Lung (tissue), 12 donors: Measurements from ENCODE around the gene ANKRD40. TPM values are rescaled to one million over a fixed set of nuclear protein-coding genes. Genes with fewer than 3 reads are reported as not detected.

Experiments
- ATAC-seq: fragments of 200-7000 bp; cut with Tn5 transposase; one replicate; pipeline ENCODE4 v1.9.1; 2020; ENCODE audit warnings: moderate number of reproducible peaks; ENCODE audit not compliant: insufficient read depth, low FRiP score
- DNase-seq, 3 donors: peaks; one replicate each; pipeline ENCODE4 v3.0.0-alpha.2; 2013 to 2017
- H3K27ac ChIP-seq, 2 donors: one replicate each; pipeline ENCODE4 v1.5.1; 2013; ENCODE audit warnings: mild to moderate bottlenecking in 2 of 2, moderate library complexity in 2 of 2, control low read depth in 1 of 2, inconsistent platforms in 1 of 2, low read depth in 1 of 2, low read length in 1 of 2
- H3K27me3 ChIP-seq, 3 donors: one replicate each; pipeline ENCODE4 v1.5.1; 2013; ENCODE audit warnings: low read length in 2 of 3; ENCODE audit not compliant: control insufficient read depth in 3 of 3, insufficient read depth in 3 of 3
- H3K36me3 ChIP-seq, 4 donors: one replicate each; pipeline ENCODE4 v1.5.1; 2013; ENCODE audit warnings: low read length in 4 of 4, mild to moderate bottlenecking in 1 of 4, moderate library complexity in 1 of 4; ENCODE audit not compliant: control insufficient read depth in 4 of 4, insufficient read depth in 4 of 4
- H3K4me1 ChIP-seq, 5 donors: one replicate each; pipeline ENCODE4 v1.5.1; 2013; ENCODE audit warnings: low read length in 5 of 5, mild to moderate bottlenecking in 2 of 5, moderate library complexity in 1 of 5; ENCODE audit not compliant: control insufficient read depth in 5 of 5, insufficient read depth in 5 of 5
- H3K4me3 ChIP-seq: one replicate; pipeline ENCODE4 v1.5.1; 2013; ENCODE audit warnings: mild to moderate bottlenecking, control low read depth, moderate library complexity
- H3K9ac ChIP-seq, 2 donors: one replicate each; pipeline ENCODE4 v1.5.1; 2013; ENCODE audit warnings: low read length in 2 of 2, control low read depth in 1 of 2; ENCODE audit not compliant: insufficient read depth in 1 of 2
- H3K9me3 ChIP-seq, 4 donors: one replicate each; pipeline ENCODE4 v1.5.1; 2013; ENCODE audit warnings: low read length in 3 of 4, mild to moderate bottlenecking in 1 of 4, moderate library complexity in 1 of 4; ENCODE audit not compliant: control insufficient read depth in 4 of 4, insufficient read depth in 3 of 4
- WGBS, 2 donors: extraction: QIAGEN DNeasy Blood & Tissue Kit; methylation state at CpG; one replicate each; pipeline ENCODE4 v1.1.7; 2013; 5-methylcytosine and 5-hydroxymethylcytosine counted together
- polyA plus RNA-seq, 2 donors: library from polyadenylated mRNA; stranded (reverse); fragments of 200-250 nt; gene quantifications; one replicate each; pipeline ENCODE4 v1.2.1, GENCODE V29; 2013
- total RNA-seq, 2 donors: library from RNA; depleted of rRNA in 1 of 2; stranded (reverse); fragments of >200 nt in 1 of 2; gene quantifications; one replicate each; pipeline ENCODE4 v1.2.1, GENCODE V29; 2014 to 2021
- TF ChIP-seq, protein P1 (sequence below): IDR thresholded peaks from 2 replicates; pipeline ENCODE4 v1.5.1; 2012; ENCODE audit warnings: mild to moderate bottlenecking; ENCODE audit errors: control extremely low read depth, extremely low read depth
- donor health status: control.
- donor health status: control.
- donor health status: Bipolar disorder and iron deficiency.
- donor health status: healthy.
- donor health status: DM: yes; HTN: yes; CAD: no.

Gene ANKRD40
- total and polyA plus RNA-seq, 4 donors: 14.6 to 38.9 (median 25.1) TPM

- TF ChIP-seq, protein P1, sequence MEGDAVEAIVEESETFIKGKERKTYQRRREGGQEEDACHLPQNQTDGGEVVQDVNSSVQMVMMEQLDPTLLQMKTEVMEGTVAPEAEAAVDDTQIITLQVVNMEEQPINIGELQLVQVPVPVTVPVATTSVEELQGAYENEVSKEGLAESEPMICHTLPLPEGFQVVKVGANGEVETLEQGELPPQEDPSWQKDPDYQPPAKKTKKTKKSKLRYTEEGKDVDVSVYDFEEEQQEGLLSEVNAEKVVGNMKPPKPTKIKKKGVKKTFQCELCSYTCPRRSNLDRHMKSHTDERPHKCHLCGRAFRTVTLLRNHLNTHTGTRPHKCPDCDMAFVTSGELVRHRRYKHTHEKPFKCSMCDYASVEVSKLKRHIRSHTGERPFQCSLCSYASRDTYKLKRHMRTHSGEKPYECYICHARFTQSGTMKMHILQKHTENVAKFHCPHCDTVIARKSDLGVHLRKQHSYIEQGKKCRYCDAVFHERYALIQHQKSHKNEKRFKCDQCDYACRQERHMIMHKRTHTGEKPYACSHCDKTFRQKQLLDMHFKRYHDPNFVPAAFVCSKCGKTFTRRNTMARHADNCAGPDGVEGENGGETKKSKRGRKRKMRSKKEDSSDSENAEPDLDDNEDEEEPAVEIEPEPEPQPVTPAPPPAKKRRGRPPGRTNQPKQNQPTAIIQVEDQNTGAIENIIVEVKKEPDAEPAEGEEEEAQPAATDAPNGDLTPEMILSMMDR: no peak
- no peak overlapping the region for H3K27ac ChIP-seq
- H3K27me3 ChIP-seq: no peaks in the 10 kb centered on the region
- no peaks in the 10 kb centered on the region for H3K9me3 ChIP-seq
- no peak for ATAC-seq
- H3K4me1 ChIP-seq: peaks cover 0 to under 1% (median 0%) of the 10 kb centered on the region in 5 donors
- no peak overlapping the region for H3K4me3 ChIP-seq
- no peak for DNase-seq
- 83 to 92% methylated on average over 12 of the region's 12 CpGs for WGBS, 2 donors
- no peak overlapping the region for H3K9ac ChIP-seq
- peaks cover 27 to 79% (median 63%) of the 10 kb centered on the region in 4 donors for H3K36me3 ChIP-seq
These were observed 37.9 kb upstream of the ANKRD40 start for GRCh38 chr17:50745631-50746030.

- no peak for ATAC-seq
These were observed 31.4 kb upstream of the ANKRD40 start for GRCh38 chr17:50739098-50739497.

DNA sequence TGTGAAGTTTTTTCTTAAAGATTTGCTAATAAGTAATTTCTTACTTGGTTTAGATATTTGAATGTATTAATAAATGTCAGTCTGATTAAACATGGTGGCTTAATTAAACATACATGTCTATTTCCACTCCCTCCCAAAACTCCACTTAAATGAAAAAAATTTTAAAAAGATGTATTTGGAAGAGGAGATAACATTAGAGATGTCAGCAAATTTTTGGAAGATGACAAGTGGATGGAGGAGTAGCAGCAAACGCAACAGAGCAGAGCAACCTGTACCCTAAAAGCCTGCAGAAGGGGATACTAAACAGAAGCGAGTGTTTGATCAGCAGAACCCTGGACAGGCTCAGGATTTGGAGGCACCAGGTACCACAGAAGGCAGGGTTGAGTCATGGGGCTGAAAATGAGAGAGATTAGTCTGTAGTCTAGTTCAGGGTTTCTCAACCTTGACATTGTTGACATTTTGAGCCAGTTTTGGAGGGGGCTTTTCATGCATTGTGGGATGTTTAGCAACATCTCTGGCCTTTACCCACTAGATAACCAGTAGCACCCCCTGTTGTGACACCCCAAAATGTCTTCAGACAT is 29.5 kb upstream of the ANKRD40 start:
- Histone ChIP-seq H3K9ac (no peak overlapping the region), H3K9me3 (no peaks in the 10 kb centered on the region), H3K27ac (no peak overlapping the region), H3K27me3 (no peaks in the 10 kb centered on the region), H3K4me1 (peaks cover 0 to 7% (median under 1%) of the 10 kb centered on the region in 5 donors), H3K36me3 (peaks cover 18 to 27% (median 21%) of the 10 kb centered on the region in 4 donors), H3K4me3 (no peak overlapping the region)
- 95 to 100% methylated on average over 2 of the region's 2 CpGs for WGBS, 2 donors
- TF ChIP-seq, protein P1: no peak
- DNase-seq (no peak), ATAC-seq (no peak)

More at GRCh38 chr17:50739098-50739497, 31.4 kb upstream of the ANKRD40 start:
- 50 to 51% methylated on average over 2 of the region's 2 CpGs for WGBS, 2 donors
- no peaks in the 10 kb centered on the region for H3K9me3 ChIP-seq
- peaks cover 0 to 7% (median 0%) of the 10 kb centered on the region in 5 donors for H3K4me1 ChIP-seq
- no peak overlapping the region for H3K9ac ChIP-seq
- H3K27me3 ChIP-seq: no peaks in the 10 kb centered on the region
- no peak for DNase-seq
- H3K36me3 ChIP-seq: peaks cover 26 to 43% (median 29%) of the 10 kb centered on the region in 4 donors
- no peak overlapping the region for H3K27ac ChIP-seq
- no peak overlapping the region for H3K4me3 ChIP-seq
- TF ChIP-seq, protein P1: no peak

GRCh38 chr17:50735287-50735686 is 27.6 kb upstream of the ANKRD40 start:
- WGBS, 2 donors: 83 to 88% methylated on average over 3 of the region's 3 CpGs

More at GRCh38 chr17:50735287-50735686, 27.6 kb upstream of the ANKRD40 start:
- Histone ChIP-seq H3K27me3 (no peaks in the 10 kb centered on the region), H3K9ac (no peak overlapping the region), H3K27ac (no peak overlapping the region), H3K9me3 (no peaks in the 10 kb centered on the region), H3K4me1 (peaks cover 0 to 13% (median 5%) of the 10 kb centered on the region in 5 donors), H3K4me3 (no peak overlapping the region), H3K36me3 (peaks cover 0 to 13% (median 8%) of the 10 kb centered on the region in 4 donors)
- TF ChIP-seq, protein P1: no peak
- no peak for DNase-seq
- ATAC-seq: no peak
